ENCODE data around the gene FGF22. TPM values are rescaled to one million over a fixed set of nuclear protein-coding genes. Genes with fewer than 3 reads are reported as not detected.

The FGF22 gene
- polyA plus RNA-seq (2011; rRNA removed) (0.05 TPM in 1 of 2 replicates, not detected in the other), polyA minus RNA-seq (2011; rRNA and poly(A)+ RNA removed) (not detected in 2 replicates)

- Histone ChIP-seq H3K36me3 (ENCODE audit: control insufficient read depth, insufficient read depth, low read length) (no peaks in the 10 kb centered on the region), H3K4me3 (ENCODE audit: low read depth, low read length) (peak within 1 kb of the TSS; percentile 41), H3K27me3 (ENCODE audit: control insufficient read depth, insufficient read depth, low read length) (no peaks in the 10 kb centered on the region)
- CTCF ChIA-PET = no interaction called here
- TF ChIP-seq, protein P1, sequence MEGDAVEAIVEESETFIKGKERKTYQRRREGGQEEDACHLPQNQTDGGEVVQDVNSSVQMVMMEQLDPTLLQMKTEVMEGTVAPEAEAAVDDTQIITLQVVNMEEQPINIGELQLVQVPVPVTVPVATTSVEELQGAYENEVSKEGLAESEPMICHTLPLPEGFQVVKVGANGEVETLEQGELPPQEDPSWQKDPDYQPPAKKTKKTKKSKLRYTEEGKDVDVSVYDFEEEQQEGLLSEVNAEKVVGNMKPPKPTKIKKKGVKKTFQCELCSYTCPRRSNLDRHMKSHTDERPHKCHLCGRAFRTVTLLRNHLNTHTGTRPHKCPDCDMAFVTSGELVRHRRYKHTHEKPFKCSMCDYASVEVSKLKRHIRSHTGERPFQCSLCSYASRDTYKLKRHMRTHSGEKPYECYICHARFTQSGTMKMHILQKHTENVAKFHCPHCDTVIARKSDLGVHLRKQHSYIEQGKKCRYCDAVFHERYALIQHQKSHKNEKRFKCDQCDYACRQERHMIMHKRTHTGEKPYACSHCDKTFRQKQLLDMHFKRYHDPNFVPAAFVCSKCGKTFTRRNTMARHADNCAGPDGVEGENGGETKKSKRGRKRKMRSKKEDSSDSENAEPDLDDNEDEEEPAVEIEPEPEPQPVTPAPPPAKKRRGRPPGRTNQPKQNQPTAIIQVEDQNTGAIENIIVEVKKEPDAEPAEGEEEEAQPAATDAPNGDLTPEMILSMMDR (IDR thresholded peaks at IDR 0.05; ENCODE audit: insufficient read depth, low read depth, low read length) = no peak
- POLR2A ChIA-PET = no interaction called here
- no peak for DNase-seq (ENCODE audit: low read depth)
Measured at GRCh38 chr19:639253-640160, at the start of gene FGF22. Gene FGF22 (plus strand): TSS chr19:639879. CDS start chr19:639926, 47 bp downstream.

- ChIA-PET CTCF (no interaction called here), POLR2A (no interaction called here)
- TF ChIP-seq, protein P1 (IDR thresholded peaks at IDR 0.05; ENCODE audit: insufficient read depth, low read depth, low read length) = no peak
- Histone ChIP-seq H3K4me3 (ENCODE audit: low read depth, low read length) (no peak overlapping the region; the same call in 1 of the 2 replicates), H3K27me3 (ENCODE audit: control insufficient read depth, insufficient read depth, low read length) (no peaks in the 10 kb centered on the region; the same call in 1 of the 2 replicates), H3K36me3 (ENCODE audit: control insufficient read depth, insufficient read depth, low read length) (no peaks in the 10 kb centered on the region)
- no peak for DNase-seq (ENCODE audit: low read depth)
Measured at GRCh38 chr19:590396-590745, 49.3 kb upstream of the FGF22 start.

- no peak for DNase-seq (ENCODE audit: low read depth)
- POLR2A ChIA-PET = no interaction called here
- no peak overlapping the region for H3K4me3 ChIP-seq (ENCODE audit: low read depth, low read length)
- no peaks in the 10 kb centered on the region; the same call in 1 of the 2 replicates for H3K27me3 ChIP-seq (ENCODE audit: control insufficient read depth, insufficient read depth, low read length)
- CTCF ChIA-PET = no interaction called here
- H3K36me3 ChIP-seq (ENCODE audit: control insufficient read depth, insufficient read depth, low read length) = no peaks in the 10 kb centered on the region
- TF ChIP-seq, protein P1 (IDR thresholded peaks at IDR 0.05; ENCODE audit: insufficient read depth, low read depth, low read length) = no peak
Measured at GRCh38 chr19:590750-591098, 49.0 kb upstream of the FGF22 start.

DNA sequence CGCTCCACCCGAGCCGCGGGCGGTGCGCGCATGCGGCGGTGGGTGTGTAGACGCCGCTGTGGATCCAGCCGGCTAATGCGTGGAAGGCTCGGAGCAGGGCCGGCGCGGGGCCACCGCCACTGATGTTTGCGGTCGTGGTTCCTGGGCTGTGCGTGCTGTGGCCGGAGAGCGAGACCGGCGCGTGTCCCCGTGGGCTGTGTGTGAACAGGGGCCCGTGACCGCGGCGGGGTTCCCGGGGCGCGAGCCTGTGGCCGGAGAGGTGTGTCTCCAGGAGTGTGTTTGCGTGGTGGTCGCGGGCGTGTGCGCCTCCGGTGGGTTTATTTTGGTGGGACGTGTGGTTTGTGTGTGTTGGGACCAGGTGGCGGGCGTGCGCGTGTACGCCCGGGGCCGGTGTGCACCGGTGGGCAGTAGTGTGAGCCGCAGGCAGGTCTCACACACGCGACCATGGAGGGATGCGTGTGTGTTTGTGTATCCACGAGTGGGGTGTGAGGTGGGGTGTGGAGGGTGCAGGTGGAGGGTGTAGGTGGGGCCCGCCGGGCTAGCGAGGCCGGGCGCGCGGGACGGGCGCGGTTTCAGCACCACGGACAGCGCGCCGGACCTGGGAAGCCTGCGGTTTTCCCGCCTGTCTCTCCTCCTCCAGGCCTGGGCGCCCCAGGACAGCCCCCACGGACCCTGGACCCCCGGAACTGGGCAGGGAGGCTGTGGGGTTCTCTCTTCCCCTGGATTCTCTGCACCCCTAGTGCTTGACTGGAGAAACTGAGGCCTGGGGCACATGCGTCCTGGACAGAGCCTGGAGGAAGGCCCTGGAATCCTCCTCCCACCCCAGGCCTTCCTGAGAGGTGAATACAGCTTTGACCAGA is 48.4 kb upstream of the FGF22 start:
- Histone ChIP-seq H3K4me3 (ENCODE audit: low read depth, low read length) (no peak overlapping the region), H3K36me3 (ENCODE audit: control insufficient read depth, insufficient read depth, low read length) (no peaks in the 10 kb centered on the region), H3K27me3 (ENCODE audit: control insufficient read depth, insufficient read depth, low read length) (no peaks in the 10 kb centered on the region; the same call in 1 of the 2 replicates)
- no peak for DNase-seq (ENCODE audit: low read depth)
- TF ChIP-seq, protein P1 (IDR thresholded peaks at IDR 0.05; ENCODE audit: insufficient read depth, low read depth, low read length) = no peak
- POLR2A ChIA-PET = no interaction called here
- CTCF ChIA-PET = interaction anchor here (0.7 to 1.0 kb wide), 2 partner anchors 33 to 143 kb away, joined by 3 read pairs; no protein-coding TSS in a partner anchor

DNA sequence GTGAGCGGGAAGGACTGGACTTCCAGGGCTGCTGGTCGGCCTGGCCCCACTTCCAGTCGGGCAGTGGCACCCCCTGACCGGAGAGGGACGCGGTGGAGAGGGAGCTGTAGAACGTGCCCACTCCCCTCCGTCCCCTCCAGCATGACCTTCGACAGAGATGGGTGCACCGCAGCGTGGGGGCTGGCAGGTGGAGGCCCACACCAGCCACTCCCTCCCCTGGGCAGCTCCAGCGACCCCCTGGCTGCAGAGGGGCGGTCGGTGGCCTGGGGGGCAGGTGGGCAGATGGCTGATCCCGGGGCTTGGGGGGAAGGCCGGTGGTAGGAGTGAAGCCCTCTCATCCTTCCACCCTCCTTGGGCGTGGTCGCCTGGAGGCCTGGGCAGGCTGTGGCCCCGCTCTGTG is 47.6 kb upstream of the FGF22 start:
- TF ChIP-seq, protein P1 (IDR thresholded peaks at IDR 0.05; ENCODE audit: insufficient read depth, low read depth, low read length) = no peak
- no peaks in the 10 kb centered on the region; the same call in none of the 2 replicates for H3K27me3 ChIP-seq (ENCODE audit: control insufficient read depth, insufficient read depth, low read length)
- ChIA-PET POLR2A (no interaction called here), CTCF (interaction anchor here (0.7 to 1.0 kb wide), 2 partner anchors 32 to 142 kb away, joined by 3 read pairs; no protein-coding TSS in a partner anchor)
- H3K36me3 ChIP-seq (ENCODE audit: control insufficient read depth, insufficient read depth, low read length) = no peaks in the 10 kb centered on the region
- H3K4me3 ChIP-seq (ENCODE audit: low read depth, low read length) = no peak overlapping the region
- DNase-seq (ENCODE audit: low read depth) = no peak
